NCI-H2081 (cell line): ENCODE data around the gene ATP10D.
"Not testable (repeated sequence)": the region's sequence is repeated elsewhere in the genome, so short reads cannot be mapped to it uniquely, and the experiment has no call there.

Experiments used
- DNase-seq, 2 experiments: peaks; one replicate each; lab custom pipeline; 2025; lab: John Stamatoyannopoulos, UW

ATP10D gene

DNA sequence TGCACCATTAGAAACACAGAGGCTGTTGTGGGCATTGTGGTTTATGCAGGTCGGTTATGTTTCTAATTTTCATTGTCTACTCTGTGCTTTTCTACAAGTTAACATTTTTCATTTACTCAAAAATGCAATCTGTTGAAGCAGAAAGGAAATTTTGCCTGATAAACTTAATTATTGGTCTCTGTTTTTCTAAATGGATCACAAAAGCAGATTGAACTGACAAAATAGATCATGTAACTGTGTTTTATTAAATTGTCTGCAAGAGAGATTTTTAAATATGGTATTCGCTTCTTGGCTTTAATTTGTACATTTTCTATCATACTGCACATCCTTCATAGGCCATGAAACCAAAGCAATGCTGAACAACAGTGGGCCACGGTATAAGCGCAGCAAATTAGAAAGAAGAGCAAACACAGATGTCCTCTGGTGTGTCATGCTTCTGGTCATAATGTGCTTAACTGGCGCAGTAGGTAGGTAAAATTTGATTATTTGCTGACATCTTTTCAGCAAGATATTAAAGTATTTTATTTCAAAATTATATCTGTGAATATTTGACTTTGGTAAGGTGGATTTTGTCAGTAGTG, 50.6 kb downstream of the ATP10D start:
- peak in 1 of 2 experiments; percentile 5 for DNase-seq

GRCh38 chr4:47536966-47537365, 51.9 kb downstream of the ATP10D start:
- no peak for DNase-seq

DNA sequence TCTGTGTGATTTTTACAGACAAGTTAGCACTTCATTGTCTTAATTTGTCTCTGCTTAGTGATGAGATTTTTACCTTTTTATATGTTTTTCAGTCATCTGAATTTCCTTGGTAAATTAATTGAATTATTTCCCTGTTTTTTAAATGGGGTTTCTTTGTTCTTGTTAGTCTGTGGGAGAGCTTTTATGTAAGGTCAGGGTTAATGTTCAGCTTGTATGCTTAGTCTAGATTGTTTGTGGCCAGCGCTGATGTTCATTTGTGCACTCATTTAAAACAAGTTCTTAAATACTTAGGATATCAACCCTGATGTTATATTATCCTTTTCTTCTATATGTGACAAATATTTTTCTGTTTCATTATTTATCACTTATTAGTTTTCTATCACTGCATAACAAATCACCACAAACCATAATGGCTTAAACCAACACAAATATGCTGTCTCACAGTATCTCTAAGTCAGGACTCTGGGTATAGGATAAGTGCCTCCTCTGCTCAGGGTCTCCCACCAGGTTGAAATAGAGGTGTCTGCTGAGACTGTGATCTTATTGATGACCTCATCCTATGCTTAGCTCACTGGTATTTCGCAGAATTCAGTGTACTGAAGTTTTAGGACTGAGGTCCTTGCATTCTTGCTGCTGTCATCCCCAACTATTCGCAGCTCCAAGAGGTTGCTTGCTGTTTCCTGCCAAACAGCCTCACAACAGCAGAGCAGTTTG, 53.2 kb downstream of the ATP10D start:
- no peak for DNase-seq

DNA sequence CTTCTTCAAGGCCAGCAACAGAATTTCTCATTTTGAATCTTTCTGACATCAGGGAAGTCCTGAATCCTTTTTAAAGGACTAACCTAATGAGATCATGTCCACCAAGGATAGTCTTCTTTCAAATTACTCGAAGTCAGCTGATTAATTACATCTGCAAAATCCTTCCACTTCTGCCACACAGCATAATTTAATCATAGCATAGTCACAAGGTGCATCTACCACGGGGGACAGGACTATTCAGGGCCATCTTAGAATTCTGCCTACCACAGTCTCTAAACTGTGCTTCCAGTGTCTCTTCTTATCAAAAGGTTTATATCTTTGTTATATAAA, 53.7 kb downstream of the ATP10D start:
- DNase-seq: no peak

GRCh38 chr4:47542640-47543039, 57.6 kb downstream of the ATP10D start:
- DNase-seq: not testable (repeated sequence)

DNA sequence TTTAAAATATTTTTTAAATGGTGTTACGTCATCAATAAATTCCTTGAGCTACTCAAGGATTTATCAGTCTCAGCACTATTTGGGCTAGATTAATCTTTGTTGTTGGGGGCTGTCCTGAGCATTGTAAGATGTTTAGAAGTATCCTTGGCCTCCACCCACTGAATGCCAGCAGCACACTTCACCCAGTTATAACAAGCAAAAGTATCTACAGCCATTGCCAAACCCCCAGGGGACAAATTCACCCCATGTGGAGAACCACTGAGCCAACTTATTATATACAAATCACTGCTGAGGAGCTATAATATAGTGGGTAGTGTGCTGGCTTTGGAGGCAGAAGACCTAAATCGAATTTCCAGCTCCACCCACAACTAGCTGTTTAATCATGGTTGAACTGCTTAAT, 58.3 kb downstream of the ATP10D start:
- DNase-seq: no peak

GRCh38 chr4:47550357-47550756, 65.3 kb downstream of the ATP10D start:
- DNase-seq: not testable (repeated sequence)

GRCh38 chr4:47550899-47551548, 65.9 kb downstream of the ATP10D start:
- no peak for DNase-seq

DNA sequence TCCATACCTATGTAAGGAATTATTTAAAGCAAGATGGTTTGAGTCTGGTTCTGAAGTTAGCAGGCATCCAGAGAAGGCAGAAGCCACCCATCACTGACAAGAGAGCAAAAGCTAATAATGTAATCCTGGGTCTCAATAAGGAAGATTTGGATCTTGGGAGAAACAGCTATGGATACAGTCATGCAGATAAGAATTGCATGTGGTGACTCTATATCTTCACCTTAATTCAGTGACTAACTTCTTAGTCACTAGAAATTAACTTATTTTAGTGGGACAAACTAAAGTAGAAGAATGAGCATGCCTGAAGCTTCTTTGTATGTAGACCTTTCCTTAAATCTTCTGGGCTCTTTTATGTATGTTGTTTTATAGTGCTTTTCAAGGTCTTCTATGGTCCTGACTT, 66.6 kb downstream of the ATP10D start:
- DNase-seq: no peak

DNA sequence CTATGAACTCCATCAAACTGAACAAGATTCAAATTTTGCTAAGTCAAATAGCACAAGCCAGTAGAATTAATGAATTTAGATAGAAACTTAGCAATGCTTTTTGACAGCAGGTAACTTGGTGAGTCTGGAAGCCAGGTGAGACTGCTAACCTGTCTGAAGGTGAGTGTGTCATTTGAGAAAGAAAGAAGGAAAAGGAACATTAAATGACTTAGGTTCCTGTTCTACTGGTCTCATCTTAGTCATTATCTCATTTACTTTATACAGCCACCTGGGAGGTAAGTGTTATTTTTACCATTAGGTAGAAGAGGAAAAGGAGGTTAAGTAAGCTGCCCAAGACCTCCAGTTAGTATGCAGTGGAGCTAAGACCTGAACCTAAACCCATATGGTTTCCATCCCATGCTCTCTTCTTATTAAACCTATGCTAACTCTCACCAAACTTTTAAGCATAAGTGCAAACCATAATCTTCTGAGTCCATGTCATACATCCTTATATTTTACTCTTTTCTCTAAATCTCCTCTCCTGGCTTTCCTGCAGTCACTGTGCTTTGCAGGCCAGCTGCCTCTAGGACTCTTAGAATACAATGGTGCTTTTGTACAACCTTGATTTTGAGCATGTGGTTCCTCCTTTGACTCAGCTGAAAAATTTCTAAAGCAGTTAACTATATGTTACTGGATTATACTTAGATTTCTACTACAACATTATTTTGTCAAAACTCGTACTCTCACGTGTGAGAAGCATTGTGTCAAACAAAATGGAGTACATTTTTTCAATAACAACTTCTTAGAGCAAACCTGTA, 68.5 kb downstream of the ATP10D start:
- no peak for DNase-seq

DNA sequence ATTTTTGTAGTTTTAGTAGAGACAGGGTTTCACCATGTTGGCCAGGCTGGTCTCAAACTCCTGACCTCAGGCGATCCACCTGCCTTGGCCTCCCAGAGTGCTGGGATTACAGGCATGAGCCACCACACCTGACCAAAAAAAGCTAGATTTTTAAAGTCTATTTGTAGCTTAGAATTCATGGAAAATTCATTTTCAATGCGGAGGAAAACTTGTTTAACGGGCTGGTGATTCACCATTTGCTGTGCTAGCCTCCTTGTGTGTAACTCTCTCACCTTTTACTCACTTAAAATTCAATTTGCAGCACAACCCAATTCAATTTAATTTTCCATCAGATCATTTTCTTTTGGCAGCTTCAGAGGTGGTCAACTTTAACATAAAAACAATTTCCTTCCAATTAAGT, 70.8 kb downstream of the ATP10D start:
- not testable (repeated sequence) for DNase-seq

DNA sequence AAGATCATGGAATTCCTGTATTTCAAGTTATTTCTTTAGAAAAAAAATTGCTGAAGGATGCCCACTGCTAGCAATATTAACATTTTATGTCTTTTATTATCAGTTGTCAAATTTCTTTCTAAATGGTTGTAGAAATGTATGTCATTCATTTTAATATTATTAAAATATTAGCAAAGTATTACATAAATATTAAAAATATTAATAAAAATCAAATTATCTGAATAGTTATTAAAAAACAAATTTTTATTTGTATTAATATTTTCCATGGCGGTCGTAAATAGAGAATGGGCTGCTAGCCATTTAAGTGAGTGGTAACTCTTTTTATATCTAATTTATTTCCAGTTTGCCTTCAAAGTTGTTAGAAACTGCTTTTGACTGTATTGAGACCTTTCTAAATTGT, 72.2 kb downstream of the ATP10D start:
- no peak for DNase-seq

DNA sequence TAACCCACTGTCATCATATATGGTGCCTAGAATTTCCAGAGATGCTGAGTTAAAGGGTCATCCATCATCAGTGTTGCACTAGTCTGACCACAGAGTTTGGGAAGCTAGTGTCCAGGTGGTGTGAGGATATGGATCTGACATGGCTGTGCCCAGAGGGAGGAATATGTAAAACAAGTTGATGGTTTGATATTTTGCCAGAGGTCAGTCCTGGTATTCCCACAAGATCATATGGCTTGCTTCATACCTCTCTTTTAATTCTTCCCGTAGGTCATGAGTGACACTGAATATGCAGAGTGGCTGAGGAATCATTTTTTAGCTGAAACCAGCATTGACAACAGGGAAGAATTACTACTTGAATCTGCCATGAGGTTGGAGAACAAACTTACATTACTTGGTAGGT, 75.6 kb downstream of the ATP10D start:
- DNase-seq: no peak

- DNase-seq: no peak
Measured at GRCh38 chr4:47561331-47561730, 76.3 kb downstream of the ATP10D start.

DNA sequence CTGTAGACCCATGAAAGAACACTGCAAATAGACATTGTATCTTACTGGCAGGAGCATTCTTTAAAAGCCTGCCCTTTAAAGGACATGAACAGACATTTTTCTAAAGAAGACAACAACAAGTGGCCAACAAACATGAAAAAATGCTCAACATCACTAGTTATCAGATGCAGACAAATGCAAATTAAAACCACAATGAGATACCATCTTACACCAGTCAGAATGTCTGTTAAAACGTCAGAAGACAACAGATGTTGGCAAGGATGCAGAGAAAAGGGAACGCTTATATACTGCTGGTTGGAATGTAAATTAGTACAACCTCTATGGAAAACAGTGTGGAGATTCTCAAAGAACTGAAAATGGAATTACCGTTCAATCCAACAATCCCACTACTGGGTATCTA, 77.2 kb downstream of the ATP10D start:
- DNase-seq: no peak

- no peak for DNase-seq
Measured at GRCh38 chr4:47566566-47566965, 81.5 kb downstream of the ATP10D start.

DNA sequence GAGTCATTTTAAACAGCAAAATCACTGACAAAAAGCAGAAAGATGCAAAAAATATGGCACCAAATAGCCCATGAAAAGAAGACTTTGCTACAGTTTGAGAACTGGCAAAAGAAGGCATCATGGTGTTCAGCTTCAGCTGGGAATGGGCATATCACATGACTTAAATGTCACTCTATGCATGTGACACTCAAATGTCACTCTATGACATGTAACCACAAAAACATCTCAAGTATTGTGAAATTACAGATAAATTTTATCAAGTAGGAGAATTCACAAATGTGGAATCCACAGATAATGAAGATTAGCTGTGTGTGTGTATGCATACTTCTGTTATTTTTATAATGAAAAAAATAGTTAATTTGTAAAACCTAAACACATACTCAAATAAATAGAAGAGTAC, 81.9 kb downstream of the ATP10D start:
- DNase-seq: no peak

DNA sequence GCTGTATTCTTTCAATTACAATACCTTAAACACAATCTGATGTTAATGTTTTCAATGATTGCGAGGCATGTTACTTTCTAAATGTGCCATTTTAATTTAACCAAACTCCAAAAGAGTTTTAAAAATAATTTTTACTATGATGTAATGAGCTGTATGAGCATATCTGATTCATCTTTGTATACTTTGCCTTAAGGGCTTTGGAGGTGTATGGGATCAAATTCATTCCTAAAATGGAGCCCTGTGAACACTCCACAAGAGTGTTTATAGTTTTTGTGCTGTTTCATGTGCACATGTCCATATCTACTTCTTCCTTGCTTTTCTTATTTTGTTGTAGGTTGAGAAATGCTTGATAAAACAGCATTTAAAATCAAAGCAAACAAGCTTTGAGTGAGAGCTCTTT, 82.4 kb downstream of the ATP10D start:
- DNase-seq: no peak

DNA sequence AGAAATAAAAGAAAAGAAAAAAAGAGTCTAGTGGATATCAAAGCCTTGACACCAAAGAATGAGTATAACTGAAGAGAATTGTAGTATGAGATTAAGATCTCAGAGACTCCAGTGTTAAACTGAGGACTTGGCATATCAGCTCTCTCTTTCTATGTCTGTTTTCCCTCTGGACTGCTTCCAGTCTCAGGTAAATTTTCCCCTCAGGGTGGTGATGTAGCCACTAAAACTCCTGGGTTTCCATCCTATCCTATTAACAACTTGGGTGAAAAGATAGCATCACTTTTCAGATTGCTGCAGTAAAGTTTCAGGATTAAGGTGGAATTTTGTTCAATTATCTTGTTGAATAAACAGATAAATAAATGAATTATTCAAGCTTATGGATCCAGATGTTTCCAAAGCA, 85.7 kb downstream of the ATP10D start:
- DNase-seq: no peak

GRCh38 chr4:47572981-47573380, 87.9 kb downstream of the ATP10D start:
- no peak for DNase-seq

GRCh38 chr4:47577779-47578553, 92.9 kb downstream of the ATP10D start:
- DNase-seq: no peak

GRCh38 chr4:47579235-47579634, 94.2 kb downstream of the ATP10D start:
- DNase-seq: no peak
